Endothelial cell of umbilical vein (primary cell): ENCODE results near the gene NR3C2.

Source experiments
- EZH2 ChIP-seq: IDR thresholded peaks from 2 replicates; pipeline ENCODE4 v1.6.1; 2012; ENCODE audit warnings: borderline replicate concordance, low read depth, mild to moderate bottlenecking, moderate library complexity, low read length, inconsistent platforms; ENCODE audit not compliant: severe bottlenecking
- GATA2 ChIP-seq: IDR thresholded peaks from 2 replicates; pipeline ENCODE4 v1.7.0; 2011; ENCODE audit warnings: low read depth, mild to moderate bottlenecking, moderate library complexity, mixed read lengths, low read length; ENCODE audit not compliant: insufficient read length, insufficient read depth
- POLR2A ChIP-seq: IDR thresholded peaks from 2 replicates; pipeline ENCODE4 v1.6.1; 2012; ENCODE audit warnings: low read depth, mild to moderate bottlenecking, control low read depth, low read length
- POLR2AphosphoS5 ChIP-seq: IDR thresholded peaks from 2 replicates; pipeline ENCODE4 v1.6.1; 2012; ENCODE audit warnings: low read depth, mild to moderate bottlenecking, control low read depth, low read length, moderate library complexity; ENCODE audit not compliant: insufficient read depth
- TF ChIP-seq, protein P1 (sequence below): IDR thresholded peaks from 2 replicates; pipeline ENCODE4 v1.6.1; 2011; ENCODE audit not compliant: insufficient read depth, insufficient read length
- TF ChIP-seq, protein P2 (sequence below), 2 donors: IDR thresholded peaks; 1 replicate in 1 of 2; 2 replicates in 1 of 2; pipeline ENCODE4 v1.5.1; 2011; ENCODE audit warnings: low read length in 2 of 2, mild to moderate bottlenecking in 2 of 2, moderate library complexity in 2 of 2, control low read depth in 1 of 2, inconsistent platforms in 1 of 2, low read depth in 1 of 2; ENCODE audit not compliant: insufficient read depth in 1 of 2; ENCODE audit errors: extremely low read depth in 1 of 2

DNA sequence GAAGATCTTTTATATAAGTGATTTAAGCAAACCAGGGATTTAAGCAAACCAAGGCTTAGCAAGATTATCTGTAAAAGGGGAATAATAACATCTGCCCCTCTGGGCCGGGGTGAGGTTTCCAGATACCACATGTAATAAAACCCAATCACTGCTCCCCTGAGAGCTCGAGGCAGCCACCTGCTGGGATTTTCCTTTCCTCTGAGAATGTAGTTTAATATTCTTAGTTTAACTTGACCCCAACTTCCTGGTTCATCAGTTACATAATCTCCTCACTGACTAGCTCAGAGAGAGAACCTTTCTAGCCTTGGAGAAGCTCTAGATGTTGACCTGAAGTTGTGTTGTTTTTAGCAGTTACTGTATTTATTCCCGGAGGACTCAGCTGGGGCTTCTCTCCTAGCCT is 387.9 kb downstream of the NR3C2 start:
- TF ChIP-seq EZH2 (no peak), POLR2A (no peak), POLR2AphosphoS5 (no peak), GATA2 (no peak)
- TF ChIP-seq, protein P1, sequence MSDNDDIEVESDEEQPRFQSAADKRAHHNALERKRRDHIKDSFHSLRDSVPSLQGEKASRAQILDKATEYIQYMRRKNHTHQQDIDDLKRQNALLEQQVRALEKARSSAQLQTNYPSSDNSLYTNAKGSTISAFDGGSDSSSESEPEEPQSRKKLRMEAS = no peak
- TF ChIP-seq, protein P2, sequence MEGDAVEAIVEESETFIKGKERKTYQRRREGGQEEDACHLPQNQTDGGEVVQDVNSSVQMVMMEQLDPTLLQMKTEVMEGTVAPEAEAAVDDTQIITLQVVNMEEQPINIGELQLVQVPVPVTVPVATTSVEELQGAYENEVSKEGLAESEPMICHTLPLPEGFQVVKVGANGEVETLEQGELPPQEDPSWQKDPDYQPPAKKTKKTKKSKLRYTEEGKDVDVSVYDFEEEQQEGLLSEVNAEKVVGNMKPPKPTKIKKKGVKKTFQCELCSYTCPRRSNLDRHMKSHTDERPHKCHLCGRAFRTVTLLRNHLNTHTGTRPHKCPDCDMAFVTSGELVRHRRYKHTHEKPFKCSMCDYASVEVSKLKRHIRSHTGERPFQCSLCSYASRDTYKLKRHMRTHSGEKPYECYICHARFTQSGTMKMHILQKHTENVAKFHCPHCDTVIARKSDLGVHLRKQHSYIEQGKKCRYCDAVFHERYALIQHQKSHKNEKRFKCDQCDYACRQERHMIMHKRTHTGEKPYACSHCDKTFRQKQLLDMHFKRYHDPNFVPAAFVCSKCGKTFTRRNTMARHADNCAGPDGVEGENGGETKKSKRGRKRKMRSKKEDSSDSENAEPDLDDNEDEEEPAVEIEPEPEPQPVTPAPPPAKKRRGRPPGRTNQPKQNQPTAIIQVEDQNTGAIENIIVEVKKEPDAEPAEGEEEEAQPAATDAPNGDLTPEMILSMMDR (IDR thresholded peaks at IDR 0.05; ENCODE audit: extremely low read depth in 1 of 2, insufficient read depth in 1 of 2, low read depth in 1 of 2, low read length in 2 of 2) = no peak
